GM18519 (cell line): ENCODE results near the gene MAPRE3.

ENCODE experiments used
- ATAC-seq: cut with Tn5 transposase; IDR thresholded peaks from one replicate; pipeline ENCODE4 v1.9.1; 2021; ENCODE audit warnings: mild to moderate bottlenecking, moderate library complexity; ENCODE audit not compliant: unreplicated experiment, low FRiP score

Gene MAPRE3

DNA sequence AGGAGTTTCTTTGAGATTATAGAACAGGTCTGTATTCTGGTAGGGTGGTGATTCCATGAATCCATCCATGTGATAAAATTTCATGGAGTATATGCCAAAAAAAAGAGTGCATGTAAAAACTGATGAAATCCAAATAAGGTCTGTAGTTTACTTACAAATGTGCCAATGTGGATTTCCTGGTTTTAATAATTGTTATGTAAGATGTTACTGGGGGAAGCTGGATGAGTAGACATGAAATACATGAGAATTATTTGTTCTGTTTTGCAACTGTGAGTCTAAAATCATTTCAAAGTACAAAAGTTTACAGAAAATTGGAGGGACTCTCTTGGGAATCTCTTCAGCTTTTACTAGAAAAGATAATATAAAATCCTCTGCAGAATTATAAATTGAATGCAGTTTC lies 38.6 kb downstream of the MAPRE3 start:
- no peak for ATAC-seq

DNA sequence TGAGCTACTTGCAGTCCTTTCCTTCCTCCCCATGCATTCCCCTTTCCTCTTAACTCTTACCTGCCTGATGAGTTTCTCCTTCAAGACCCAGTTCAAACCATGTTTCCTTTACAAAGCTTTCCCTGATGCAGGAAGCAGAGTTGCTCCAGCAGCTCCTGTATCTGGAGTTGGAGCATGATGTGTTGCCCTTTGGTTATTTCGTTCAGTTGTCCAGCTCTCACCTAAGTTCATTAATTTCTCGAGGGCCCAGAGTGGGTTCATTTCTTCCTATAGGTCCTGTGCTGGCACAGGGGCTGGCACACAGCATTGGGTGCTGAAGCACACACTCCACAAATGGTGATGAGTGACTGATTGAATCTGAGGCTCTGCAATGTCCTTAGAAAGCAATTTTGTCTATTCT lies 39.3 kb downstream of the MAPRE3 start:
- no peak for ATAC-seq

DNA sequence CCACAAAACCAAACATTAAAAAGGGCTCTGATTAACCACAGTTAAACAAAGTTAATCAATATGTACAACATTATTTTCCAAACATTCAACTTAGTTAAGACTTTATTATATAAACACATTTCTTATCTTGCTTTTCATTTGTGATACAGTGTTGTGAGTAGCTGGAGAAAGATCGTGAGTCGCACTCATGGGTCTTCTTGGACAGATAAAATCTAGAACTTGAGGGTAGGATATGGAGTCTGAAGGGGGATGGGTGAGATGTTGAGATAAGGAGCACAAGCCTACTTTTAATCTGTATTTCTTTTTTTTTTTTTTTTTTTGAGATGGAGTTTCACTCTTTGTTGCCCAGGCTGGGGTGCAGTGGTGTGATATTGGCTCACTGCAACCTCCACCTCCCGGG lies 39.7 kb downstream of the MAPRE3 start:
- ATAC-seq, result no peak

DNA sequence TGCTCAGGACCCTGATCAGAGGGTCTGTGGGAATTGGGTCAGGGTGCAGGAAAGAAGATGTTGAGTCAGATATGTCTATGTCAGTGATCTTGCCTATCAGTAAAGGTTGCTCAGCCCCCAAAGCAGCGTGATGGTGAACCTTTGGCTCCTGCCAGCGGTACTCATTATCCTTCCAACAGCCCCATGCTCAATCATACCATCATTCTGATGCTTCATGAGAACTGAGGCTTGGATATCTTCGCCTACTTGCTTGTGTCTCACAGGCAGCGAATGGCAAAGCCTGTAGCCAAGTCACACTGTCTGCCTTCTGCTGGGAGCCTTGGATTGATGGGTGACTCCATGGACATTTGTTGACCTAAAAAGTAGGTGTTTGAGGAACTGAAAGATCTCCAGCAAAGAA lies 43.3 kb downstream of the MAPRE3 start:
- no peak for ATAC-seq

DNA sequence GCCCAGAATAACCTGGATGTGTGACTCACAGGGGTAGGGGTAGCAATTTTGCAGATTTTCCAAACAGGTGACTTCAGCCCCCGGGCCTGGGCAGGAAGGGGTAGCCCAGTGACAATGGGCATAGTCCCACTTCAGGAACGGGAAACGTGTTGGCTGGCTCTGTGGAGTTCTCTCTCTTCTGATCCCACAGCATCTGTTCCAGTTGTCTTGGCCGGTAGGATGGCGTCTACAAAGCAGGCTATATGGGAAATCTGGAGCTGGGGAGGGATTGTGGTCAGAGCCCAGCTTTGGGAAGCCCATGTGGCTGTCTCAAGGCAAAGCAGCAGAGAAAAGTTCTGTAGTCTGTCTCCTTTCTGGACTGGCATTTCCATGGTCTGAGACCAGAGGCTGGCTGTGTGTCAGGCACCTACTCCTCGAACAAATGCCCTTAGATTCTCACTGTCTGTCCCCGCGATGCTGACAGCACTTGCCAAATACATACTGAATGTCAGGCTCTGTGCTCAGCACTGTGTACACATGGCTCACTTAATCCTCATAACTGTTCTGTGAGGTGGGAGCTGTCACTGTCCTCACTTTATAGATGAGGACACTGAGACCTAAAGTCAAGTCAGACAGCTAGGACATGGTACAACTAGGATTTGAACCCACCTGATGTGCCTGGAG lies 44.5 kb downstream of the MAPRE3 start:
- no peak for ATAC-seq

DNA sequence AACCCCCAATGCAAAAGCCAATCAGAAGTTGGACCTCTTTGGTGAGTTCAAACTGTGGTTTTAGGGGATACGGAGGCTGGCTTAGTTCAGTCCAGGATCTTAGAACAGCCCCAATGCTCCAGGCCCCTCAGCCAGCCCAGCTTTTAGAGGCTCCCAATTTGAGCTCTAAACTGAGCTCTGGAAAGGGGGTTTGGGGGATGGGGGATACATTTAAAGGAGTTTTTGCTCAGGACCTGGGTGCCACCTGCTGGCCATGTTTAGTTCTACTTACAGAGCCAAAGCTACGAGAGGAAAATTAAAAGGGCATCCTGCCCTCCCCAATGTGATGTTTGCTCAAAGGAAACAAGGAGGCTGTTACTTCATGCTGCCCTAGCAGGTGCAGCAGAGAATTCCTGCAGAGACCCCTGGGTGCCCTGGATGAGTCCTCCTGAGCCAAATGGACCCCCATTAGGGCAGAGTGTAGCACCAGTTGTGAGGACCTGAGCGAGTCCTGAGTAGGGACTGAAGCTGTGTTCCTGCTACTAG lies 46.4 kb downstream of the MAPRE3 start:
- no peak for ATAC-seq

DNA sequence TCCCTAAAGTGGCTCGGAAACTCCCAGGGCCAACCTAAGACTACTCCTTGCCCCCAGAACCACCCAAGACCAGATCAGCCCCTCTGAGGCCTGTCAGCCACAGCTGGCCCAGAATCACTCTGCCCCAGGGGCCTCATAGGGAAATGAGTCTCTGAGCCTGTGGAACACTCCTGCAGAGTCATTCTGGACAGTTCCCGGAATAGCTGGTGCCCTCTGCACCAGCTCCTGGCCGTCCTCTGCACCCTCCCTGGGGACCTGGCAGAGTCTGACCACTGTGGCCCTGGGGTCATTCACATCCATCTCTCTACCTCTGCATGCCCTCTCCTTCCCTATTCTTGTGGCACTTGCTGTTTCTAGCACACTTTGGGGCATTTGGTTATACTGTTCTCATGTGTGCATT lies 47.7 kb downstream of the MAPRE3 start:
- no peak for ATAC-seq

DNA sequence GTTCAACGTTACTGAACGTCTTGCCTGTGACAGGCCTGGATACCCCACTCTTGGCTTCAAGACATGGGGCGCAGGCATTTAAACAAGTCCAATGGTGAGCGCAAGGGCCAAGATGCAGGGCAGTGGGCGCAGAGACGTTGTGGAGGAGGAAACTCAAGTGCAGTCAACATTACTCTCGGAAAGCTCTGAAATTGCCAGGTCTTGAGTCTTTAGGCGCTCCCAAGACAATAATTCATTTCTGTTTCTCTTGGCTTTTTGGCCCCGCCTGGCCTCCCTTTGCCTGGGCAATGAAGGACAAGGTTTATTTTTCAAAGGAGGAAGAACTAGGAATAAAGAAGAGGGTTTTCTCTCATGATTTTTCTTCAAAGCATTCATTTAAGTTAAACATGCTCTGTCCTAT lies 49.0 kb downstream of the MAPRE3 start:
- no peak for ATAC-seq

DNA sequence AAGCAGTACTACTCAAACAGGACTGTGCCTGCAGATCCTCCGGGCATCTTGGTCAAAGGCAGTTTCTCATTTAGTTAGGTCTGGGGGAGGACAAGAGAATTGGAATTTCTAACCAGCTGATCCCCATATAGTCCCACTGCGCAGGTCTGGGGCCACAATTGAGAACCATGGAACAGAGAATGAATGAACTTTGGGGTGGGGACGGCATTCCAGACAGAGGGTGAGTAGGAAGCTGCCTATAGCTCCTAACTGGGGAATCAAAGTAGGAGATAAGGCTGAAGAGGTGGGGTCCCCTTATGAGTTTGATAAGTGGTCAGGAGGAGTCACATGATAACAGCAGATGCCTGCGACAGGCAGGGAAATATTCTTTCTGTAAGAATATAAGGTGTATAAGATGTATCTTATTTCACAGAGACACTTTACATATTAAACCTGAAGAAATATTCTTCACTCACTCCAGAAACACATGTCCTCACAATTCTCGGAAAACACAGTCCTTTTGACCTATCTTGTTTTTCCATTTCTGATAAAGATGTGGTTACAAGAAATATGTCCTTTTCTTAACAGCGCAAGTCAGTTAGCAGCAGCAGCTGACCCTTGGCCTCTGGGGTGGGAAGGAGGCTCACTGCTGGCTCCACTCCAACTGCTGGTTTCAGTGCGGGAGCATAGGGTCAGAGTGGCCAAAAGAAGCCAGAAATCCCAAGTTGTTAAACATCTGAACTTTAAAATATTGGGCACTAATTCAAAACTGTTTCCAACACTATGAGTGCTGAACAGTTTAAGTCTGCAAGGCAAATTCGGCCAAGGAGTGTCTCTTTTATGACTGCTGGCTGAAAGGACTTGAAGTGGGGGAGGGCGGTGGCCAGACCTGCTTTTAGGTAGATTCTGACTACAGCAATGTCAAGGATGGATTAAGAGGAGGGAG lies 49.8 kb downstream of the MAPRE3 start:
- ATAC-seq, result no peak

DNA sequence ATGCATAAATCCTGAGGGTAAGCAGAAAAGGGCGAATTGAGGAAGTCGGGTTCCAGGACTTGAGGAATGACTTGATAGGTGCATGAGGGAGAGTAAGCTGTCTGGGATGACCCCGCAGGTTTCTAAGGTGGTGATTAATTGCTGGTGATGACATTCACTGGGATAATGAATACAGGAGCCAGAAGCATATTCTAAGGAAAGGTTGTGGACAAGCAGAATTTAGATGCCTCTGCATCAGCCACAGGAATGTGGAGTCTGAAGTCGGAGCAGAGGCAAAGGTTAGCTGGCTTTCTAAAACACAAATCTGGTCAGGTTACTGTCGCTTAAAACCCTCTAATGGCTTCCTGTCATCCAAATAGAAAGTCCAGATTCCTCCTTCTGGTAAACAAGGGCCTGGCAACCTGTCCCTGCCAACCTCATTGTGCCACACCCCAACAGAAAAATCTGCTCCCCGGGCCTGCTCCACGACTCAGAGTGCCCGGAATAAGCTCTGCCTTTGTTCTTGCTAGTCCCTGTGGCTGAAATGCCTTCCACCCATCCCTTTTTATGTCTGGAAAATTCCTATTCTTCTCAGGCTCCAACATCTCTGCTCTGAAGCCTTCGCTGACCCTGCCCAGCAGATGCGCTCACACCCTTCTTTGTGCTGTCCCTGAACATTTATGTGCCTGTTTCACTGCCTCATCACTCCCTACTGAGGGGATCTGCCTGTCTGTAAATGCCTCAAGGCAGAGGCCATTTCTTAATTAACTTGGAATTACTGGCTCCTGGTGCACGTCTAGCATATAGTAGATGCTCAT lies 51.0 kb downstream of the MAPRE3 start:
- ATAC-seq, result no peak

DNA sequence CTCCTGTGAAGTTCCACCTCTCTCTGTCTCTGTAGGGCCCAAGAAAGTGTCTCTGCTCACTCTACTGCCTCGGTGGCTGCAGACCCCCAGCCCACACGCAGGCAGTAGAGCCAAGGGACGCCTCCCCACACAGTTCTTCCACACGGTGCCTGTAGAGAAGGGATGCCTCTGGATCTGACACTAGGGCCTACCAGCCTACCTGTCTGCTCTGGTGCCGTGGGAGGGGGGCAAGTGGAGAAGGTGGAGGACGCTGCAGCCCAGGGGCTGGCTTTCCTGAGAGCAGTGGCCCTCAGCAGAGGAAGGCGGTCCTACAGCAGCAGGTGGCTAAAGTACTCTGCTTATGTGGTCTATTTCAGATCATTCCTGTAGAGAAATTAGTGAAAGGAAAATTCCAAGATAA lies 53.3 kb downstream of the MAPRE3 start:
- ATAC-seq, result no peak

DNA sequence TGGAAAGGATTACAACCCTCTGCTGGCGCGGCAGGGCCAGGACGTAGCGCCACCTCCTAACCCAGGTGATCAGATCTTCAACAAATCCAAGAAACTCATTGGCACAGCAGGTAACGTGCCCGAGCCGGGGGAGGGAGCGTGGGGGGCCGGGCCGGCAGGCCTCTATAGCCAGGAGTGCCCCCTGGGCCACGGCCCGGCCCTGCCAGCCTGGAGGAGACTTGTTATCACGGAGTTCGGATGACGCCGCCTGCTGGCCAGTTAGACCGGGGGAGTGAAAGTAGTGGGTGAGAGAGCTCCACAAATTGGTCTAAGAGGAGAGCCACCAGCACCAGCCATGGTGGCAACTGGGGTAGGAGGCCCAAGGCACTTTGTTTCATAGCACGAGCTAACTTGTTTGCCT lies 53.8 kb downstream of the MAPRE3 start:
- ATAC-seq, result no peak

DNA sequence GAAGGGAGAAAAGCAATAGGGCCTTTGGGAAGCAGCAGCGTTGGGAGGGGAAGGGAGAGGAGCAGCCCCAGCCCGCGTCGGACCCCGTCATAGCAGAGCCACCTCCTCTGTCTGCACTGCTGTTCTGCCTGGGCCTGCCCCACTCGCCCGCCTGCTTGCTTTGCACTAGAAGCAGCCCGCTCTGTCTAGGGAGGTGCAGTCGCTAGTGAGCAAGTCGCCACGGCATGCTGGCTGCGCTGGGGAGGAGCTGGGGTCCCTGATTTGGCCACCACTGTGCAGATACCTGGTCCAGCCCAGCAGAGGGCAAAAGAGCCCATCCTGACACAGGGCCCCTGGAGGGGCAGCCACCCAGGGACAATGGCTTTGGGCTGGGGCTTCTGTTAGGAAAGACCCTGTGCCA lies 54.4 kb downstream of the MAPRE3 start:
- no peak for ATAC-seq

DNA sequence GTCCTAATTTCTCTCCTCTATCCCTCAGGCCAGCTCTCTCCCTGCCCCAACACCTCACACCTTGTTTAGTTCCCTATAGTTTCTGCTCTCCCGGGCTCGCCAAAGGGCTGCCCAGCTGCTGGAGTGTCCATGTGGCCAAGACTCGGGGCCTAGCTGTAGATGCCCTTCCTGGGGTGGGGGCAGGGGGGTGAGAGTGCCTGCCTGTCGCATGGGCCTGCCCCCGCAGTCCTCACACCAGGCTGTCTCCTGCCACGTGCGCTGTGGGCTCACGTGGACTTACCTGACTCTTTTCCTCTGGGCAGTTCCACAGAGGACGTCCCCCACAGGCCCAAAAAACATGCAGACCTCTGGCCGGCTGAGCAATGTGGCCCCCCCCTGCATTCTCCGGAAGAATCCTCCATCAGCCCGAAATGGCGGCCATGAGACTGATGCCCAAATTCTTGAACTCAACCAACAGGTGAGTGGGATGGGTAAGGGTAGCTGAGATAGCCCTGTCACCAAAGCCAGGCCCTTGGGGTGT lies 54.9 kb downstream of the MAPRE3 start:
- ATAC-seq, result no peak

DNA sequence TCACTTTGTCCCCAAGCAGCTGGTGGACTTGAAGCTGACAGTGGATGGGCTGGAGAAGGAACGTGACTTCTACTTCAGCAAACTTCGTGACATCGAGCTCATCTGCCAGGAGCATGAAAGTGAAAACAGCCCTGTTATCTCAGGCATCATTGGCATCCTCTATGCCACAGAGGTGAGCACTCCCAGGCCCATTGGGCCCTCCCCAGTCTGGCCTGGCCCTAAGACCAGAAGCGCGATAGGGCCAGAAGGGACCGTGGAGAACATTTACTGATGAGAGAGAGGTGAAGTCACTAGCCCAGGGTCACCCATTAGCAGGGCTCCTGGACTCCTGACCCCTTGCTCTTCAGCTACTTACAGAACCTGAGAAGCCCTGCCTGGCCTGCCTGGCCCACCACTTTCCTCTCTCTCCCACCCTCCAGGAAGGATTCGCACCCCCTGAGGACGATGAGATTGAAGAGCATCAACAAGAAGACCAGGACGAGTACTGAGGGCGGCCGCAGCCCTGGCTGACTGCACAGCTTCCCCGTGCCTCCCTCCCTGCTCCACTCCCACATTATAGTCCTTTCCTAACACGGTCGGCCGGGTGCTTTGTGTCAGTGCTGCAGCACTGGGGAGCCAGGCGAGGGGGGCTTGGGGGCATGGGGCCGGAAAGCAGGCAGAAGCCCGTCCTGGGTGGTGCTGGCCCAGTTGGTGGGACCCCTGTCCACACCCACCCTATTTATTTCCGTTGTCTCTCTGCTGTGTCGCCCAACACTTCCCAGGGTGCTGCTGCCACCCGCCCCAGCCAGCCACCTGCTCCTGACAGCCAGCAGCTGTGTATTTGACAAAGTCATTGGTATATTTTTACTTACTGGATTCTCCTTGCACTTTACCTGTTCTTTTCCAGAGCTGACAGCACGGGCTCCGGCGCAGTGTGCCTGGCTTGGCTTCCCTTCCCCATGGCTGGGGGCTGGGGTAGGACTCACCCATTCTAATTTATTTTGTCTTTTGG lies 55.7 kb downstream of the MAPRE3 start:
- ATAC-seq, result no peak

DNA sequence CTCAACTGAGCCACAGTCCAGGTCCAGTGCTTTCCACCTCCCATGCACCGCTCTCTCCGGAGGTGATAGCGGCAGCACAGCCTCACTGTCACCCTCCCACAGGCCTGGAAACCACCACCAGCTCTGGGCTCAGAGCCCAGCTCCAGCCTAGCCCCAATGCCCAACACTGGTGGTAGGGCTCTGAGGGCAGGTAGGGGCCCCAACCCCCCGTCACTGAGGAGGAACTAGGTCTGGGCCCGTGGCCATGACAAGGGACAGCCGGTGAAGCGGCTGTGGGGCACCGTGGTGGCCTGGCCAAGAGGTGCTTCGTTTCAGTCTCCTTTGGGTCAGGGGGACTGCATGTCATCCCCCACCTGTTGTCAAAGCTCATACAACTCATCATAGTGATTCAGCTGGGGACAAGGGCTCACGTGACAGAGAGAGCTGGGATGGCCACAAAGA lies 56.8 kb downstream of the MAPRE3 start:
- ATAC-seq, result no peak

DNA sequence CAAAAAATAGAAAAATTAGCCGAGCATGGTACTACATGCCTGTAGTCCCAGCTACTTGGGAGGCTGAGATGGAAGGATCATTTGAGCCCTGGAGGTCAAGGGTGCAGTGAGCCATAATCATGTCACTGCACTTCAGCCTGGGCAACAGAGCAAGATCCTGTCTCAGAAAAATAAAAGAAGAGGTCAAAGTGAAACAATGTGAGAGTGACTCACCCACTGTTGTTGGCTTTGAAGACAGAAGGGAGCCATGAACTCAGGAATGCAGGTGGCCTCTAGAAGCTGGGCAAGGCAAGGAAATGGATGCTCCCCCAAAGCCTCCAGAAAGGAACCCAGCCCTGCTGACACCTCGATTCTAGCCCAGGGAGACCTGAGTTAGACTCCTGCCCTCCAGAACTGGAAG lies 58.6 kb downstream of the MAPRE3 start:
- ATAC-seq, result no peak

DNA sequence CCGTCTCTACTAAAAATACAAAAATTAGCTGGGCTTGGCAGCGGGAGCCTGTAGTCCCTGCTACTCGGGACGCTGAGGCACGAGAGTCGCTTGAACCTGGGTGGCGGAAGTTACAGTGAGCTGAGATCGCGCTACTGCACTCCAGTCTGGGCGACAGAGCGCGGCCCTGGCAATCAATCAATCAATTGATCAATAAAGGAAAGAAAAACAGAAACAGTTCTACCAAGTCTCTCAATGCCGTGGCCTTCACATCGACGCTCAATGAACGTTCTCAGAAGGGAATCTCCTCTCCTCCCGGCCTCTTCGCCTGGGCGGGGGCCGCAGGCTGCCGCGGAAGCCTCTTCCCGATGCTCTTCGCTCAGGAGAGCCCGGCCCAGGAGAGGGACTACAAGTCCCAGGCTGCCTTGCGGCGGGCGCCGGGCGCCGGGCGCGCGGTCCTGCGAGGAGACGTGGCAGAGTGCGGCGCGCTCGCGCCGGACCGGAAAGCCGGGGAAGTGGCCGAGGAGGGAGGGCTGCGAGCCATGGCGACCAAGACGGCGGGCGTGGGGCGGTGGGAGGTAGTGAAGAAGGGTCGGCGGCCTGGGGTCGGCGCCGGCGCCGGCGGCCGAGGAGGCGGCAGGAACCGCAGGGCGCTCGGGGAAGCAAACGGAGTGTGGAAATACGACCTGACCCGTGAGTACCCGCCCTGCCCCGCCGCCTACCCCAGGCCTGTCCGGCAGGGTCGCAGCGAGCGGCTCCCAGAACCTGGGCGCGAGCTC lies 62.2 kb downstream of the MAPRE3 start, which contains the start of gene TMEM214:
Gene TMEM214 (plus strand): TSS at position 471 of the 758 bp plus-strand sequence. CDS start 51 bp downstream, at position 522.
- ATAC-seq, result peak; percentile 75
